AG08395 (cell line): Measurements from ENCODE around the gene FBXO39.
"Not testable (repeated sequence)": the region's sequence is repeated elsewhere in the genome, so short reads cannot be mapped to it uniquely, and the experiment has no call there.

Experiments used
- DNase-seq: peaks from one replicate; pipeline ENCODE4 v3.0.0; 2012; ENCODE audit warnings: mixed read lengths, low spot score

FBXO39 gene

DNA sequence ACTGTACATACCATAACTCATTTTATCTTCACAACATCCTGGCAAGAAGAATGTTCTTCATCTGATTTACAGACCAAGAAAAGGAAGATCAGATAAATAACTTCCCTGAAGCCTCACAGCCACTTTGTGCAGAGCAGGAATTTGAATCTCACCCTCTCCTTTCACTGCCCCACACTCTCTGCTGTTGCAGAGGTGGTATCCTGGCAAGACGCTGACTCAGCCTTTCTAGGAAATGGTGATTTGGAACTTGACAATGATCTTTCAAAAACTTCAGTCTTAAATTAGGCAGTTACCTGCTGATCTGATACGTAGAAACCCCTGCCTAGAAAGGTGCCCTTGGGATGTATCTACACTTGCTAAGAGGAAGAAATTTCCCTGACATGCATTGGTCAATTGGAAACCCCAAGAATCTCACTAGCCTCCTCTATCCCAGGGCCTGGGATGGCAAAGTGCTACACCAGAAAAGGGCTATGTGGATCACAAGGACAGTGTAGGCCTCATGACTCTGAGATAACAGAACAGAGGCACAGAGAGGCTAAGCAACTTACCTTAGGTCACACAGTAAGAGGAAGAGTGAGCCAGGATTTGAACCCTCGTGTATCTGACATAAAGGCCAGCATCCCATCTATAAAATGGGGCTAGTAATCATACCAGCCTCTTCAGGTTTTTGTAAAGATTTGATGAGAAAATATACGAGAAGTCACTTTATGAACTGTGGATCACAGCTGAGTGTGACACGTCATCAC lies 17.9 kb downstream of the FBXO39 start:
- no peak for DNase-seq

DNA sequence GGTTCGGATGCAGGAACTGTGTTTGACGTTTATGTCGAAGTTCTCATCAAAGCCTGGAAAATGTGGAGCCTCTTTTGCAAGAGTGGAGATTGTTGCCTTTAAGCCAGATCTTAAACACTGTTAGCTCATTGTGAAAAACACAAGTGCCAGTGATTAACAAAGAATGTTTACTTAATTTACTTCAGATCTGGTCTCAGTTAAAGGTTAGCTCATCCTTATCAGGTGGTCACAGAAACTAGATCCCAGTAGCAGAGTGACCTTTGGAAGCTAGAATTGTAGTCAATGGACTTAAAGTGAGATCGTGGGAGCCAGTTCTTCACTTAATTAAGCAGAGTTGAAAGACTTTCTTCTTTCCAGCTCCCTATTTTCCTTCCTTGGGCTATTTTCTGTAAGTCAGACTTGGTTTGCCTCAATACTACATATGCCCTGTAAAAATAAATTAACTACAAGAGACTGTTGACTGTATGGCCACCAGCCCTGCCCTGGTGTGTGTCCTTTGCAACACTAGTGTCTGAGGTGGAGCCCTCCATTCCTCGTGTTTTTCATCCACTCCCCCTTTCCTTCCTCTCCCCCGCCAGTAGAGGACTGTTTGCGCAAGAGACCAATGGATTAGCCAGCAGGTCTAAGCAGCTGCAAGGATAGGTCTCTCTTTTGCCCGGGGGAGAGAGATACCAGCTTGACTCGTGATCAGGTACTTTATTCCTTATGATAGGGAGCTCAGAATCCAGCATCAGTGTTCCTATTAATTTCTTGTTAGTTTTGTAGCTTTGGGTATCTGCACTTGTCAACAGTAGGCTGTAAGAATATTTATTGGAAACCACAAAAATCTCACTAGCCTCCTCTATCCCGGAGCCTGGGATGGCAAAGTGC lies 20.2 kb downstream of the FBXO39 start:
- no peak for DNase-seq

DNA sequence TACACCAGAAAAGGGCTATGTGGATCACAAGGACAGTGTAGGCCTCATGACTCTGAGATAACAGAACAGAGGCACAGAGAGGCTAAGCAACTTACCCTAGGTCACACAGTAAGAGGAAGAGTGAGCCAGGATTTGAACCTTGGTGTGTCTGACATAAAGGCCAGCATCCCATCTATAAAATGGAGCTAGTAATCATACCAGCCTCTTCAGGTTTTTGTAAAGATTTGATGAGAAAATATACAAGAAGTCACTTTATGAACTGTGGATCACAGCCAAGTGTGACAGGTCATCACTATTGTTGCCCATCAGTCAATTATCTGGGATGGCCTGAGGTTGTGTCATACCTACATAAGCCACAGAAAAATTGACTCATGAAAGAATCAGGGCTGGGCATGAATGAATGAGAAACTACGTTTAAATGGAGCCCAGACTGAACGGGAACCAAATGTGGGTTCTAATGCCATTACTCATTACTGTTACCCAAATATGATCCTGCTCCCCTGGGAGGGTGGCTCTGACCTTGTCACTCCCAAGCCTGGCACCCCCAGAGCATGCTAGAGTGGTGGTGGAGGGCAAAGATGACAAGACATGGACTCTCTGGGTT lies 21.0 kb downstream of the FBXO39 start:
- peak; percentile 27 for DNase-seq

DNA sequence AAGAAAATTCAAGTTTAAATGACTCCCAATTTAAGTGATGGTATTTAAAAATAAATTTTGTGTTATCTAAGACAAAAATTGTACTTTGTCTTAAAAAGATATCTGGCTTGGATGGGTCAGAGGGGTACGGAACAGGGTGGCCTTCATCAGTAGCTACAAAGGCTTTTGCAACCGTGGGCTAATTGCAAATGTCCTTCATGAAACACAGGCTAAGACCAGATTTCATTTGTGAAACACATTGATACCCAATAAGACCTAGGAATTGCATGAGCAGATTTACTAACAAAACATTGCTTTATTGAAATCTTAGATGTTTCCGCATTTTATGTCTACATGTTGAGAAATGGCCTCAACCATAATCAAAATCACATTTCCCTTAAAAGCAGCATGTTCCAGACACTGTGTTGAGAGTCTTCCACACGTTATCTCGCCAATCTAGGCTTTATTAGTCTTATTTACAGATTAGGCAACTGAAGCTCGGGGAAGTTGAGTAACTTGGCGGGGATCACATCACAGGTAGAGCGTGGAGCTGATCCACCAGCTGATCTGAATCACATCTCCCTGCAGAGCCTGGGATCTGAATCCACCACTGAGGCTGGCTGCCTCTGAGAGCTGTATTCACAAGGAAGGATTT lies 21.8 kb downstream of the FBXO39 start:
- DNase-seq = no peak

DNA sequence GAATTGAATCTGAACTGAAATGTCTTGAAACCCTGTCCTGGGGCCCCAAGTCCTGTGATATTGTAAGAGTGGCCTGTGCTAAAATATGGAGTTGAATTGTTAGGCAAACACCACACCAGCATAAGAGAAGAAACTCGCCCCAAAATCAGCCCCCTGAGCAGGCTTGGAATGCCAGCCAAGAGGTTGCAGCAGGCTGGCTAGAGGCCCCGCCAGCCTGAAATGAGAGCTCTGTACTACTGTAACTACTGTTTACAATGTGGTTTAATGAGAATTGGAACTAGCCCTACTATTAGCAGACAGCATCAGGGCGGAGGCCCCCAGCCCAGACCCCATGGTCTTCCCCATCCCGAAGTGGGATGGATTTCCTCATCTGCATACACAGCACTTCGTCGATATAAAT lies 23.7 kb downstream of the FBXO39 start:
- DNase-seq = no peak

- no peak for DNase-seq
Observed at GRCh38 chr17:6800422-6801027, 24.5 kb downstream of the FBXO39 start.

DNA sequence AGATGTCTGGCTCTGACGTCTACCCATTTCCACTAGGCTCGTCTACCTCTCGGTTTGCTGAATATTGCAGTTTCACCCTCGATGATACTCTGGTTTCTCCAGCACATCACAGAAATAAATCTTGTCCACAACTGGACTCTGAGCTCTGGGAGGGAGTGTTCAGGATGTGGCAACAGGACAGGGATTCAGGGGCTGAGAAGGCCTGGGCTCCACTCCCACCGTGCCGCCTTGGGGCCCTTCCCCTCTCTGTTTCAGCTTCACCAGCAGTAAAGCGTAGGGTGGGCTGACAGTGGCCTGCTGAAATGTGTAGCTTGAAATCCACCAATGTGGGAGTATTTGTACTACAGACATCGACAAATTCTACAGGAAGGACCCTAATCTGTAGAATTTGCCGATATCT lies 35.5 kb downstream of the FBXO39 start:
- DNase-seq = no peak

DNA sequence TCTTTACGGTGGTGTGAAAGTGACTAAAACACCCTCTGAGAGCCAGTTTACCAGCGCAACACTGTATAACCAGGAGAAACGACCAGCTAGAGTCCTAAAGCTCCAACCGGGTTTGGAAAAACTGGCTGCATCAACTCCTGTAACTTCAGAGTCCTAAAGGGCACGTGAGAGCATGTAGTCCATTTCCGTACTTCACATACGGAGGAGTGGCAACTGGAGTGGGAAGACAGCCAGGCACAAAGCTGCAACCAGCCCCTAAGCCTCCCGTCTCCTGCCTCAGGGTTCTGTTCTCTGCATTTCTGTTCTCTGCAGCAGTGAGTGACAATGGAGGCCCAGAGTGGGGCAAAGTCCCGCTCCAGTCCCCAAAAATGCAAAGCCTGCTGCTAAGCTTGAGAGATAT lies 36.3 kb downstream of the FBXO39 start:
- DNase-seq = no peak

DNA sequence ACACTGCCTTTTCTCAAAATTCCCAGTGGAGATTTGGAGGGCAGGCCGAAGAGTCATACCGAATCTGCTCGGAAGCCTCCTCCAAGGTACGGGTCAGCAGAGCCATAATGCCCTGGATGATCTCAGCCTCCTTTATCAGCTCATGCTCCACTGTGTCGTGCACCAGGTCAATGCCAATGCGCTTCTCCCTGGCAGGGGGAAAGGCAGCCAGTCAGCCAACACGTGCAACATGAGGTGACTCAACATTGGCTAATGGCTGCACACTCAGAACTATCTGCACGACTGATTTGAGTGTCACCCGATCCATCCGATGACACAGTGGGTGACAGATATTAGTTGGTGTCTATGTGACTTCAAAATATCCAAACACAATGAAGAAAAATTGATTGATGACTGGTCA lies 39.8 kb downstream of the FBXO39 start:
- no peak for DNase-seq

GRCh38 chr17:6816368-6816767 lies 40.4 kb downstream of the FBXO39 start:
- not testable (repeated sequence) for DNase-seq

- DNase-seq = no peak
Observed at GRCh38 chr17:6818938-6819337, 42.9 kb downstream of the FBXO39 start.

- DNase-seq = peak; percentile 34
Observed at GRCh38 chr17:6823011-6823442, 47.0 kb downstream of the FBXO39 start.

DNA sequence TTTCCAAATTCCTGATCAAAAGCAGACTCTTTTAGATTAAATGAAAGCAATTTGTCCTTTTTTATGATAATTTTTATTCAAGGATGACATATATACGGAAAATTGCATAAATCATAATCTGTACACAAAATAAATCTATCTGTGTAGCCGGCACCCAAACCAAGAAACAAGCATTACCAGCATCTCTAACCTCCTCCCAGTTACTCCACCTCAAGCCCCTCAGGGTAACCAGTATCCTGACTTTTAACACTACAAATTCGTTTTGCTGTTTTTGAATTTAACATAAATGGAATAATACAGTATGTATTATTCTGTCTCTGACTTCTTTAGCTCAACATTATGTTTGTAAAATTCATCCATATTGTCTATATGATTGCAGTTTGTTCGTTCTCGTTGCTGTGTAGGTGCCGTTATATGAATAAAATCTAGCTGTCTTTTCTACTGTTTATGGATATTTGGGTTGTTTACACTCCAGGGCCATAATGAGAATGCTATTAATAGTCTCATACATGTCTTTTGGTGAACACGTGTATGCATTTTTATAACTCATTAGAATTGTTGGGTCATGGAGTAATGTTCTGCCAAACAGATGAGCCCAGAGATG lies 54.5 kb downstream of the FBXO39 start:
- no peak for DNase-seq

DNA sequence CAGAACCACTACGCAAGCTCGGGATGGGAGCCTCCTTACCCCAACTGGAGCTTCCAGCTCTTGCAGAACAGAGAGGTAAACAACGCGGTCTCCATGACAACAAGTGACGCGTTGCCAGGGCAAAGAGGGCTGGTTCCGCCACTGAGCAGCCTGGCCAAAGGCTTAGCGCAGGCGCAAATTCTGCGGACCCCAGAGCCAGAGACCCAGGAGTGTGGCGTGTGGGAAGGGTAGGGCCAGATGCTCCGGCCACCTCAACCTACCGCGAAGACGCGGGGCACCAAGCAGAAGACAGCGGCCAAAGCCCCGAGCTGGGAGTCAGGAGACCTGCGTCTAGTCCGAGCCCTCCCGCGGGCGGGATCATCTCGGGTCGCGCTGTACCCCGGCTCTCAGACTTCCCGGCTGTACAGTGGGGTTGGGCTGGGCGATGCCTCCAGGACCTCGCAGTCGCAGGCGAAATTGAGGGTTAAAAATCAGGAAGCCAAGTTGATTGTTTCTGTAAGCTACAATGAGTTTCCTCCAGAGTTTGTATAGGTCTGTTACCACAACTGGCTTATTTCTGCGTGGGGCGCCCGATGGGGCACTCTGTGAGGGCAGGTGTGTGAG lies 55.7 kb downstream of the FBXO39 start, which contains the start of gene TEKT1:
TEKT1 (minus strand) TSS at position 69 of the 603 bp plus-strand sequence. CDS start 1,353 bp downstream, outside the sequence.
- peak; percentile 73 for DNase-seq
